OCI-LY7 (cell line): ENCODE measurements around the gene TOM1L2. TPM values are rescaled to one million over a fixed set of nuclear protein-coding genes. Genes with fewer than 3 reads are reported as not detected.

Experiments
- BruUV-seq: library from RNA; stranded (reverse); fragments of 400-500 nt; replicated peaks from 2 replicates; lab custom pipeline; 2021; lab: Mats Ljungman, UMichigan
- CTCF ChIA-PET: fragments of 300-600 bp; sonication (Branson Sonifier 250); formaldehyde crosslinking; loops from one replicate; lab custom pipeline; 2022; ENCODE audit warnings: antibody characterized with exemption; ENCODE audit not compliant: unreplicated experiment; lab: Charles Lee
- POLR2A ChIA-PET: fragments of 300-600 bp; sonication (Branson Sonifier 250); formaldehyde crosslinking; loops from one replicate; lab custom pipeline; 2022; ENCODE audit warnings: antibody characterized with exemption; lab: Charles Lee
- DNase-seq: peaks from one replicate; pipeline ENCODE4 v3.0.0-alpha.2; 2015; ENCODE audit warnings: low spot score
- H2AFZ ChIP-seq: fragments of 200-600 bp; sonication (generic), shearing (Covaris generic); 2 replicates; pipeline ENCODE4 v1.6.1; 2014; ENCODE audit warnings: mild to moderate bottlenecking, antibody characterized with exemption, low read length, moderate library complexity
- H3K27ac ChIP-seq: fragments of 200-600 bp; sonication (generic); 2 replicates; pipeline ENCODE4 v1.5.1; 2014; ENCODE audit warnings: mixed run types, low read depth, mild to moderate bottlenecking, moderate library complexity, low read length, inconsistent platforms; ENCODE audit not compliant: poor library complexity, severe bottlenecking
- H3K36me3 ChIP-seq: fragments of 200-600 bp; sonication (generic); 2 replicates; pipeline ENCODE4 v1.6.1; 2014; ENCODE audit warnings: mild to moderate bottlenecking, antibody characterized with exemption, low read length, moderate library complexity, mixed read lengths; ENCODE audit not compliant: insufficient read depth
- H3K4me1 ChIP-seq: fragments of 200-600 bp; sonication (generic); 2 replicates; pipeline ENCODE4 v1.5.1; 2014; ENCODE audit warnings: mild to moderate bottlenecking, low read length; ENCODE audit not compliant: insufficient read depth, poor library complexity, severe bottlenecking
- H3K4me2 ChIP-seq: fragments of 200-600 bp; sonication (generic); 2 replicates; pipeline ENCODE4 v1.6.1; 2014; ENCODE audit warnings: mild to moderate bottlenecking, low read length
- H3K4me3 ChIP-seq: fragments of 200-600 bp; sonication (generic); 2 replicates; pipeline ENCODE4 v1.5.1; 2014; ENCODE audit warnings: mild to moderate bottlenecking, low read depth, low read length; ENCODE audit not compliant: poor library complexity, severe bottlenecking
- H3K79me2 ChIP-seq: fragments of 200-600 bp; sonication (generic); 2 replicates; pipeline ENCODE4 v1.6.1; 2016; ENCODE audit warnings: low read depth, mild to moderate bottlenecking, low read length, moderate library complexity, mixed read lengths; ENCODE audit not compliant: insufficient read depth
- H3K9me2 ChIP-seq: fragments of 200-600 bp; sonication (generic); 2 replicates; pipeline ENCODE4 v1.6.1; 2016; ENCODE audit warnings: mild to moderate bottlenecking, low read length, mixed read lengths; ENCODE audit not compliant: insufficient read depth
- H3K9me3 ChIP-seq: fragments of 200-600 bp; sonication (generic); 2 replicates; pipeline ENCODE4 v1.6.1; 2014; ENCODE audit warnings: mild to moderate bottlenecking, mixed run types, low read length, mixed read lengths
- H4K20me1 ChIP-seq: fragments of 200-600 bp; sonication (generic); 2 replicates; pipeline ENCODE4 v1.6.1; 2014; ENCODE audit warnings: mild to moderate bottlenecking, antibody characterized with exemption, low read length, moderate library complexity, mixed read lengths; ENCODE audit not compliant: insufficient read depth
- EZH2phosphoT487 ChIP-seq: fragments of 200-600 bp; sonication (generic); IDR thresholded peaks from 2 replicates; pipeline ENCODE4 v1.6.1; 2018; ENCODE audit warnings: low read depth, borderline replicate concordance, mild to moderate bottlenecking, mixed run types, antibody characterized with exemption, low read length, moderate library complexity, mixed read lengths
- intact Hi-C: fragments of 100-400 bp; cut with micrococcal nuclease; formaldehyde crosslinking; loops from one replicate; pipeline ENCODE4 v1.10.0; 2022; ENCODE audit not compliant: unreplicated experiment
- total RNA-seq, 2 experiments: library from RNA; depleted of rRNA in 1 of 2; stranded (reverse); fragments of >200 nt in 1 of 2; shearing (Covaris generic) in 1 of 2; gene quantifications; 2 replicates each; pipeline ENCODE4 v1.2.3, GENCODE V29; 2014 to 2022
- TF ChIP-seq, protein P1 (sequence below): fragments of 200-600 bp; sonication (generic); conservative IDR thresholded peaks from 2 replicates; pipeline ENCODE4 v1.5.1; 2014; ENCODE audit warnings: mild to moderate bottlenecking, antibody characterized with exemption, low read length, moderate library complexity, mixed read lengths

TOM1L2 gene
- total RNA-seq, 2 experiments from 2014 or later: 4.9 to 14.3 TPM

- Histone ChIP-seq H3K4me1 (peaks cover 8% of the 10 kb centered on the region), H4K20me1 (no peaks in the 10 kb centered on the region; the same call in 1 of the 2 replicates), H3K79me2 (no peaks in the 10 kb centered on the region), H3K27ac (no peak overlapping the region), H3K36me3 (no peaks in the 10 kb centered on the region), H3K4me3 (no peak overlapping the region), H3K9me3 (no peaks in the 10 kb centered on the region), H2AFZ (no peak overlapping the region), H3K4me2 (no peak overlapping the region), H3K9me2 (no peaks in the 10 kb centered on the region)
- DNase-seq: no peak
- TF ChIP-seq, protein P1, sequence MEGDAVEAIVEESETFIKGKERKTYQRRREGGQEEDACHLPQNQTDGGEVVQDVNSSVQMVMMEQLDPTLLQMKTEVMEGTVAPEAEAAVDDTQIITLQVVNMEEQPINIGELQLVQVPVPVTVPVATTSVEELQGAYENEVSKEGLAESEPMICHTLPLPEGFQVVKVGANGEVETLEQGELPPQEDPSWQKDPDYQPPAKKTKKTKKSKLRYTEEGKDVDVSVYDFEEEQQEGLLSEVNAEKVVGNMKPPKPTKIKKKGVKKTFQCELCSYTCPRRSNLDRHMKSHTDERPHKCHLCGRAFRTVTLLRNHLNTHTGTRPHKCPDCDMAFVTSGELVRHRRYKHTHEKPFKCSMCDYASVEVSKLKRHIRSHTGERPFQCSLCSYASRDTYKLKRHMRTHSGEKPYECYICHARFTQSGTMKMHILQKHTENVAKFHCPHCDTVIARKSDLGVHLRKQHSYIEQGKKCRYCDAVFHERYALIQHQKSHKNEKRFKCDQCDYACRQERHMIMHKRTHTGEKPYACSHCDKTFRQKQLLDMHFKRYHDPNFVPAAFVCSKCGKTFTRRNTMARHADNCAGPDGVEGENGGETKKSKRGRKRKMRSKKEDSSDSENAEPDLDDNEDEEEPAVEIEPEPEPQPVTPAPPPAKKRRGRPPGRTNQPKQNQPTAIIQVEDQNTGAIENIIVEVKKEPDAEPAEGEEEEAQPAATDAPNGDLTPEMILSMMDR: no peak
- no peak for TF ChIP-seq EZH2phosphoT487
- BruUV-seq: no TSS peak
- intact Hi-C loops: no loop called here
- ChIA-PET CTCF (no interaction called here), POLR2A (interaction anchor here (1.6 kb wide), 1 partner anchor 16 kb away, joined by 6 read pairs; no protein-coding TSS in a partner anchor)
These were observed 24.9 kb downstream of the TOM1L2 start for GRCh38 chr17:17947309-17947708.

- Histone ChIP-seq H3K9me3 (no peaks in the 10 kb centered on the region), H3K4me2 (no peak overlapping the region), H3K27ac (no peak overlapping the region), H2AFZ (no peak overlapping the region), H3K4me1 (peaks cover 8% of the 10 kb centered on the region), H3K79me2 (no peaks in the 10 kb centered on the region), H3K36me3 (no peaks in the 10 kb centered on the region), H3K4me3 (no peak overlapping the region), H4K20me1 (no peaks in the 10 kb centered on the region; the same call in 1 of the 2 replicates), H3K9me2 (no peaks in the 10 kb centered on the region)
- ChIA-PET POLR2A (interaction anchor here (1.6 kb wide), 1 partner anchor 14 kb away, joined by 6 read pairs; no protein-coding TSS in a partner anchor), CTCF (no interaction called here)
- no peak for TF ChIP-seq EZH2phosphoT487
- TF ChIP-seq, protein P1: no peak
- intact Hi-C loops: no loop called here
- BruUV-seq: no TSS peak
- DNase-seq: no peak
These were observed 26.1 kb downstream of the TOM1L2 start for GRCh38 chr17:17946093-17946492.

- no peaks in the 10 kb centered on the region for H4K20me1 ChIP-seq
- ChIA-PET POLR2A (interaction anchor here (1.1 kb wide), 1 partner anchor 18 kb away, joined by 3 read pairs; no protein-coding TSS in a partner anchor), CTCF (no interaction called here)
- no peaks in the 10 kb centered on the region for H3K36me3 ChIP-seq
- TF ChIP-seq EZH2phosphoT487: no peak
- TF ChIP-seq, protein P1: no peak
- H3K4me1 ChIP-seq: peaks cover 8% of the 10 kb centered on the region
- no peak overlapping the region for H3K4me2 ChIP-seq
- intact Hi-C loops: no loop called here
- H2AFZ ChIP-seq: no peak overlapping the region
- no peaks in the 10 kb centered on the region for H3K9me2 ChIP-seq
- no peaks in the 10 kb centered on the region for H3K79me2 ChIP-seq
- no peaks in the 10 kb centered on the region for H3K9me3 ChIP-seq
- no peak for DNase-seq
- no TSS peak for BruUV-seq
- H3K4me3 ChIP-seq: no peak overlapping the region
- no peak overlapping the region for H3K27ac ChIP-seq
These were observed 27.5 kb downstream of the TOM1L2 start for GRCh38 chr17:17944743-17945142.
